ENCODE measurements around the gene VPS36.
"Not testable (repeated sequence)": the region's sequence is repeated elsewhere in the genome, so short reads cannot be mapped to it uniquely, and the experiment has no call there.

The VPS36 gene

GRCh38 chr13:52450012-52450792, at the start of gene VPS36:
Gene VPS36 (minus strand): TSS chr13:52450634. CDS start chr13:52450594, 40 bp downstream.
- ATAC-seq = peak; percentile 80
- TF ChIP-seq ZNF8 (CRISPR knock-in tag; IDR thresholded peaks at IDR 0.05) (no peak), ESRRG (CRISPR knock-in tag; IDR thresholded peaks at IDR 0.05) (no peak), TSHZ2 (CRISPR knock-in tag; IDR thresholded peaks at IDR 0.05) (0 out of 2 replicates have a peak, but pooled peaks have one; percentile 23), BACH2 (CRISPR knock-in tag; IDR thresholded peaks at IDR 0.05; ENCODE audit: borderline replicate concordance) (no peak), ZNF565 (CRISPR knock-in tag; conservative IDR thresholded peaks at IDR 0.05; ENCODE audit: low read depth) (no peak)

- not testable (repeated sequence) for ATAC-seq
Observed at GRCh38 chr13:52497979-52498378, 47.5 kb upstream of the VPS36 start.

- ATAC-seq = not testable (repeated sequence)
Observed at GRCh38 chr13:52494241-52494640, 43.8 kb upstream of the VPS36 start.

GRCh38 chr13:52491015-52491414, 40.6 kb upstream of the VPS36 start:
- not testable (repeated sequence) for ATAC-seq

GRCh38 chr13:52488763-52489162, 38.3 kb upstream of the VPS36 start:
- not testable (repeated sequence) for ATAC-seq

- not testable (repeated sequence) for ATAC-seq
Observed at GRCh38 chr13:52487078-52487477, 36.6 kb upstream of the VPS36 start.

- ATAC-seq = peak; percentile 27; the same call in 2 of the 3 replicates
Observed at GRCh38 chr13:52480677-52481428, 30.4 kb upstream of the VPS36 start.

GRCh38 chr13:52468487-52468886, 18.1 kb upstream of the VPS36 start:
- not testable (repeated sequence) for ATAC-seq

- ATAC-seq = no peak
- TF ChIP-seq ZFP3 (CRISPR knock-in tag; IDR thresholded peaks at IDR 0.05) (no peak), TOX (CRISPR knock-in tag; IDR thresholded peaks at IDR 0.05; ENCODE audit: borderline replicate concordance) (no peak), SNAI2 (CRISPR knock-in tag; IDR thresholded peaks at IDR 0.05) (no peak), PATZ1 (CRISPR knock-in tag; IDR thresholded peaks at IDR 0.05; ENCODE audit: borderline replicate concordance) (no peak), ZC3H10 (CRISPR knock-in tag; IDR thresholded peaks at IDR 0.05) (no peak), BACH2 (CRISPR knock-in tag; IDR thresholded peaks at IDR 0.05; ENCODE audit: borderline replicate concordance) (no peak), ARNTL (CRISPR knock-in tag; IDR thresholded peaks at IDR 0.05; ENCODE audit: borderline replicate concordance, low read depth) (no peak)
Observed at GRCh38 chr13:52463526-52463925, 13.1 kb upstream of the VPS36 start.

GRCh38 chr13:52461265-52461664, 10.8 kb upstream of the VPS36 start:
- no peak; the same call in 1 of the 3 replicates for ATAC-seq
- no peak for TF ChIP-seq ZNF8 (CRISPR knock-in tag; IDR thresholded peaks at IDR 0.05)
- TF ChIP-seq CSRNP3 (CRISPR knock-in tag; IDR thresholded peaks at IDR 0.05) = no peak
- TF ChIP-seq PPARA (CRISPR knock-in tag; IDR thresholded peaks at IDR 0.05; ENCODE audit: borderline replicate concordance) = no peak
- no peak for TF ChIP-seq ZFP3 (CRISPR knock-in tag; IDR thresholded peaks at IDR 0.05)

All from SK-N-SH treated with all-trans-retinoic acid at 6 μM for 48 hours (cell line).